GM12892 (cell line): Measurements from ENCODE around the gene ATXN2.

Experiments
- POLR2A ChIP-seq: IDR thresholded peaks from 2 replicates; pipeline ENCODE4 v1.6.1; 2011; ENCODE audit warnings: low read depth, low read length, control low read depth
- POLR2AphosphoS5 ChIP-seq: IDR thresholded peaks from 2 replicates; pipeline ENCODE4 v1.6.1; 2011; ENCODE audit warnings: low read depth, low read length, control low read depth

DNA sequence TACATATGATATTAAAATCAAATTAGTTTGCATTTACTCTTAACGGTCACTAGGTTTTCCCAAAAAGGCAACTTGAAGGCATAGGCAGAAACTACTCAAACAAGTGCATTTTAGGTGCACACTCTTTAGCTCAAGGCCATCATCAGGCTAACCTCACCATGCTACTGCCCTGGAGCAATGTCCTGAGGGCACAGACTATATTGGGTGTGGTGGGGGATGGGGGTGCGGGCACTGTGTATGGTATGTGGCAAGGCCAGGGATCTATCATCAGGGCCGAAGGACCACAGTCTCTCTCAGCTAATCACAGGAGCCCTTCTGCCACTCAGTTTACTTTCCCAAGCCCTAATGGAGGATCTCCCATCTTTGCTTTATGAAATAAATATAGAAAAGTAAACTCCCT, 141.5 kb downstream of the ATXN2 start:
- TF ChIP-seq POLR2A (no peak), POLR2AphosphoS5 (no peak)
